Thyroid gland (tissue), 4 donors: ENCODE data around the gene GRIP1.

Source experiments
- POLR2A ChIP-seq, 2 donors: fragments of 450-650 bp; IDR thresholded peaks; one replicate each; pipeline ENCODE4 v1.6.1; 2017; ENCODE audit warnings: antibody characterized with exemption in 2 of 2, mild to moderate bottlenecking in 2 of 2, moderate library complexity in 1 of 2
- TF ChIP-seq, protein P1 (sequence below), 6 experiments: fragments of 200-600 bp in 3 of 6; fragments of 450-650 bp in 3 of 6; sonication (generic) in 3 of 6; IDR thresholded peaks; one replicate each; pipeline ENCODE4 v1.5.1; 2016 to 2019; ENCODE audit warnings: antibody characterized with exemption in 6 of 6, mild to moderate bottlenecking in 2 of 6, inconsistent platforms in 1 of 6, moderate library complexity in 1 of 6

DNA sequence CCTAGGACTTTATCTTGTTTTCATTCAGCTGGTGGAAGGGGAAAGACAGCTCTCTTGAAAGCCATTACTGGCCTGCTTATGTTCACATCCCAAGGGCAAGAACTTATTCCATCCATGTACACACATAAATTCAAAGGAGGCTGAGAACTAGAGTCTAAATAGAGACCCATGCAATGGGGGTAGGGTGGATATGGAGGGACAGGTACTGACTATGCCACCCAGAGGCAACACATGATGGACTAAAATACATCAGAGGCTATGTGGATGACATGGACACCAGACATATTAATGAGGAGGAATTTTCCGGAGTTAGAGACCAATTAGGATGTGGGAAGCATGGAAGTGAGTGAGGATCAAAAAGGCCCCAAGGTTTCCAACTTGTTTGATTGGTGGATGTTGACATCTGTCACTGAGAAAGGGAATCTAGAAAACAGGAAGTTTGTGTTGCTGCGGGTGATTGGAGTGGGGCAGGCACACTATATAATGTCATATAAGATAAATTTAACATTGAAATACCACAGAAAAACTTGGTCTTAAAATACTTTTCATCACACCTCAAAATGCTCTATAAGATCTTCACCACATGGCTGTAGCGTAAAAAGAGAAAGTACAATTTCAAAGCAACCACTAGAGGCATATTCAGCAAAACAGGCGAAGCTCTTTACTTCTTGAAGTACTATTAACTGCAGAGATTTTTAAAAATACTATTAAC, 130.4 kb downstream of the GRIP1 start:
- no peak for TF ChIP-seq POLR2A (IDR thresholded peaks at IDR 0.05)
- TF ChIP-seq, protein P1, sequence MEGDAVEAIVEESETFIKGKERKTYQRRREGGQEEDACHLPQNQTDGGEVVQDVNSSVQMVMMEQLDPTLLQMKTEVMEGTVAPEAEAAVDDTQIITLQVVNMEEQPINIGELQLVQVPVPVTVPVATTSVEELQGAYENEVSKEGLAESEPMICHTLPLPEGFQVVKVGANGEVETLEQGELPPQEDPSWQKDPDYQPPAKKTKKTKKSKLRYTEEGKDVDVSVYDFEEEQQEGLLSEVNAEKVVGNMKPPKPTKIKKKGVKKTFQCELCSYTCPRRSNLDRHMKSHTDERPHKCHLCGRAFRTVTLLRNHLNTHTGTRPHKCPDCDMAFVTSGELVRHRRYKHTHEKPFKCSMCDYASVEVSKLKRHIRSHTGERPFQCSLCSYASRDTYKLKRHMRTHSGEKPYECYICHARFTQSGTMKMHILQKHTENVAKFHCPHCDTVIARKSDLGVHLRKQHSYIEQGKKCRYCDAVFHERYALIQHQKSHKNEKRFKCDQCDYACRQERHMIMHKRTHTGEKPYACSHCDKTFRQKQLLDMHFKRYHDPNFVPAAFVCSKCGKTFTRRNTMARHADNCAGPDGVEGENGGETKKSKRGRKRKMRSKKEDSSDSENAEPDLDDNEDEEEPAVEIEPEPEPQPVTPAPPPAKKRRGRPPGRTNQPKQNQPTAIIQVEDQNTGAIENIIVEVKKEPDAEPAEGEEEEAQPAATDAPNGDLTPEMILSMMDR (IDR thresholded peaks at IDR 0.05): peak in 1 of 6 experiments; percentile 4
